Osteocyte (in vitro differentiated cells): Measurements from ENCODE around the gene ST8SIA2. TPM values are rescaled to one million over a fixed set of nuclear protein-coding genes. Genes with fewer than 3 reads are reported as not detected.

ENCODE experiments used
- DNase-seq: peaks from one replicate; pipeline ENCODE4 v3.0.0; 2021; ENCODE audit warnings: mixed read lengths; ENCODE audit not compliant: unreplicated experiment; ENCODE audit errors: extremely low spot score
- H3K27ac Mint-ChIP-seq: one replicate; pipeline ENCODE4 v1.8.0; 2021; ENCODE audit warnings: mild to moderate bottlenecking, mixed read lengths; ENCODE audit not compliant: unreplicated experiment
- H3K27me3 Mint-ChIP-seq: one replicate; pipeline ENCODE4 v1.8.0; 2021; ENCODE audit warnings: mixed read lengths; ENCODE audit not compliant: unreplicated experiment
- H3K36me3 Mint-ChIP-seq: one replicate; pipeline ENCODE4 v1.8.0; 2021; ENCODE audit warnings: mixed read lengths; ENCODE audit not compliant: unreplicated experiment
- H3K4me1 Mint-ChIP-seq: one replicate; pipeline ENCODE4 v1.8.0; 2021; ENCODE audit warnings: mixed read lengths; ENCODE audit not compliant: unreplicated experiment
- H3K4me3 Mint-ChIP-seq: one replicate; pipeline ENCODE4 v1.8.0; 2021; ENCODE audit warnings: mild to moderate bottlenecking, moderate library complexity, mixed read lengths; ENCODE audit not compliant: unreplicated experiment
- H3K9me3 Mint-ChIP-seq: one replicate; pipeline ENCODE4 v1.8.0; 2021; ENCODE audit warnings: mixed read lengths; ENCODE audit not compliant: unreplicated experiment
- CTCF ChIP-seq: fragments of 200-600 bp; sonication (generic); IDR thresholded peaks from 2 replicates; pipeline ENCODE4 v1.5.0; 2021; ENCODE audit warnings: antibody characterized with exemption, mild to moderate bottlenecking, moderate library complexity
- total RNA-seq: library from RNA; stranded (reverse); gene quantifications from 2 replicates; pipeline ENCODE4 v1.2.1, GENCODE V29; 2021

The ST8SIA2 gene
- total RNA-seq, 1 donor from 2014 or later, result 2.1 TPM

- no peak overlapping the region for H3K27ac Mint-ChIP-seq
- peaks cover 2% of the 10 kb centered on the region for H3K36me3 Mint-ChIP-seq
- H3K27me3 Mint-ChIP-seq, result peaks cover 8% of the 10 kb centered on the region
- no peak for DNase-seq
- H3K4me3 Mint-ChIP-seq, result no peak overlapping the region
- peaks cover 12% of the 10 kb centered on the region for H3K4me1 Mint-ChIP-seq
- H3K9me3 Mint-ChIP-seq, result no peaks in the 10 kb centered on the region
- no peak for TF ChIP-seq CTCF
These were observed 15.3 kb downstream of the ST8SIA2 start for GRCh38 chr15:92409006-92409405.

DNA sequence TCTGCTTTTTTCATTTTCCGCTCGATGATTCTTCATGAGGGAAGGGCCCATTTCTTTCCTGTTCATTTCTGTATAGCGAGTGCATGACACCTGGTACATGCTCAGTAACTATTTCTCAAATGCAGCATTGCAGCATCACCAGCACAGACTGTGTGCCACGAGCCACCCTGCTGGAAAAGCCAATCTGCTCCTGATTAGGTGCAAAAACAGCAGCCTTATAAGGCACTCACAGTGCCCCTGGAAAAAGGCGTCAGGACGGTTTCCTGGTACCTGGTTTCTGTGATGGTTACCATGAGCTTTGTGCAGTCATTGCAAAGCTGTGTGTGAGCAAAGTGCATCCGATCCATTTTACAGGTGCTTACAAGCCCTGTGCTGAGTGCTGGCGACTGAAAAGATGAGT is 15.8 kb downstream of the ST8SIA2 start:
- H3K36me3 Mint-ChIP-seq, result peaks cover 2% of the 10 kb centered on the region
- no peak for TF ChIP-seq CTCF
- H3K27me3 Mint-ChIP-seq, result peaks cover 8% of the 10 kb centered on the region
- H3K27ac Mint-ChIP-seq, result no peak overlapping the region
- H3K4me3 Mint-ChIP-seq, result no peak overlapping the region
- H3K4me1 Mint-ChIP-seq, result peaks cover 17% of the 10 kb centered on the region
- H3K9me3 Mint-ChIP-seq, result no peaks in the 10 kb centered on the region
- no peak for DNase-seq

DNA sequence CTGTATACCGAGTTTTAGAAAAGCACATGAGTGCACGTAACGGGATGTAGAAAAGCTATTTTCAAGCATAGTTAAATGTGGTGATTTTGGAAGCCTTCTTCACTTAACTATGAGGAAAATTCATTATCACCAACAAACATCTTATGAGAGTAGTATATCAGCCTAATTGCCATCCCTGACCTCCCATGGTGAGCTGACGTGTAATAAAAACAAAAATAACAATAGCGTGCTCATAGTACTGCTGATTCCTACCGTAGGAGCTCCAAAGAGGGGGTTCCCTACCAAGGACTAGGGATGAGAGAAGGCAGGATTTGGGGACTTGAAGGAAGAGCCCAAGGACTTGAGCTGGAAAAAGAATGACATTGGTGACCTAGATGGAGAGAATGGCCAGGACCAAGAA is 16.9 kb downstream of the ST8SIA2 start:
- H3K27me3 Mint-ChIP-seq, result peaks cover 8% of the 10 kb centered on the region
- H3K4me3 Mint-ChIP-seq, result no peak overlapping the region
- TF ChIP-seq CTCF, result no peak
- peaks cover 27% of the 10 kb centered on the region for H3K4me1 Mint-ChIP-seq
- no peaks in the 10 kb centered on the region for H3K9me3 Mint-ChIP-seq
- no peak for DNase-seq
- H3K36me3 Mint-ChIP-seq, result peaks cover 2% of the 10 kb centered on the region
- no peak overlapping the region for H3K27ac Mint-ChIP-seq

- Mint-ChIP-seq H3K4me1 (peaks cover 34% of the 10 kb centered on the region), H3K36me3 (peaks cover 2% of the 10 kb centered on the region), H3K4me3 (no peak overlapping the region), H3K27me3 (peaks cover 8% of the 10 kb centered on the region), H3K9me3 (no peaks in the 10 kb centered on the region), H3K27ac (no peak overlapping the region)
- no peak for DNase-seq
- no peak for TF ChIP-seq CTCF
These were observed 17.6 kb downstream of the ST8SIA2 start for GRCh38 chr15:92411256-92411655.

GRCh38 chr15:92413510-92413909 is 19.8 kb downstream of the ST8SIA2 start:
- no peaks in the 10 kb centered on the region for H3K9me3 Mint-ChIP-seq
- DNase-seq, result no peak
- H3K4me1 Mint-ChIP-seq, result peaks cover 50% of the 10 kb centered on the region
- TF ChIP-seq CTCF, result no peak
- H3K4me3 Mint-ChIP-seq, result no peak overlapping the region
- H3K27ac Mint-ChIP-seq, result no peak overlapping the region
- peaks cover 8% of the 10 kb centered on the region for H3K27me3 Mint-ChIP-seq
- peaks cover 2% of the 10 kb centered on the region for H3K36me3 Mint-ChIP-seq
